Left ventricle myocardium inferior (tissue), 1 donor: Measurements from ENCODE around the gene ULK4. TPM values are rescaled to one million over a fixed set of nuclear protein-coding genes. Genes with fewer than 3 reads are reported as not detected.

Experiments
- DNase-seq: peaks from one replicate; pipeline ENCODE4 v3.0.0-alpha.2; 2020
- H3K27ac ChIP-seq: fragments of 200-600 bp; replicated peaks from 2 replicates; pipeline ENCODE4 v1.8.0; 2021
- H3K27me3 ChIP-seq: fragments of 200-600 bp; 2 replicates; pipeline ENCODE4 v1.8.0; 2021; ENCODE audit warnings: low read depth
- H3K36me3 ChIP-seq: fragments of 200-600 bp; 2 replicates; pipeline ENCODE4 v1.8.0; 2021
- H3K4me1 ChIP-seq: fragments of 200-600 bp; 2 replicates; pipeline ENCODE4 v1.8.0; 2021
- H3K4me3 ChIP-seq: fragments of 200-600 bp; 2 replicates; pipeline ENCODE4 v1.8.0; 2021; ENCODE audit warnings: mild to moderate bottlenecking, moderate library complexity
- H3K9me3 ChIP-seq: fragments of 200-600 bp; replicated peaks from 2 replicates; pipeline ENCODE4 v1.8.0; 2021
- CTCF ChIP-seq: fragments of 200-600 bp; IDR thresholded peaks from 2 replicates; pipeline ENCODE4 v1.8.0; 2021; ENCODE audit warnings: antibody characterized with exemption, mild to moderate bottlenecking, borderline replicate concordance
- intact Hi-C: fragments of 100-400 bp; cut with micrococcal nuclease; formaldehyde crosslinking; loops from one replicate; pipeline ENCODE4 v1.11.0; 2022
- total RNA-seq: library from RNA; stranded (reverse); fragmentation: NEBNext Ultra II Directional; extraction: Animal tissue kit (Norgen Biotek cat#: 25700); gene quantifications from one replicate; pipeline ENCODE4 v1.2.1, GENCODE V29; 2021
- donor health status: DM: no; HTN: yes; CAD: no; lungs with severe emphysema.

The ULK4 gene
- total RNA-seq, 1 donor from 2014 or later, result 1.8 TPM

GRCh38 chr3:41975416-41976103 lies 13.7 kb upstream of the ULK4 start:
- no peak overlapping the region for H3K27ac ChIP-seq
- H3K4me1 ChIP-seq, result no peaks in the 10 kb centered on the region
- no peak for TF ChIP-seq CTCF
- intact Hi-C loops, result no loop called here
- H3K4me3 ChIP-seq, result no peak overlapping the region
- DNase-seq, result no peak
- no peaks in the 10 kb centered on the region for H3K9me3 ChIP-seq
- H3K27me3 ChIP-seq, result no peaks in the 10 kb centered on the region
- no peaks in the 10 kb centered on the region for H3K36me3 ChIP-seq

- no peaks in the 10 kb centered on the region for H3K36me3 ChIP-seq
- no peak for DNase-seq
- H3K9me3 ChIP-seq, result no peaks in the 10 kb centered on the region
- H3K27me3 ChIP-seq, result no peaks in the 10 kb centered on the region
- no peak overlapping the region for H3K27ac ChIP-seq
- TF ChIP-seq CTCF, result no peak
- intact Hi-C loops, result no loop called here
- no peaks in the 10 kb centered on the region for H3K4me1 ChIP-seq
- H3K4me3 ChIP-seq, result no peak overlapping the region
Observed at GRCh38 chr3:41974223-41974622, 12.3 kb upstream of the ULK4 start.

- Histone ChIP-seq H3K4me3 (no peak overlapping the region), H3K36me3 (no peaks in the 10 kb centered on the region), H3K9me3 (no peaks in the 10 kb centered on the region), H3K27me3 (no peaks in the 10 kb centered on the region), H3K27ac (no peak overlapping the region), H3K4me1 (no peaks in the 10 kb centered on the region)
- TF ChIP-seq CTCF, result no peak
- DNase-seq, result no peak
- intact Hi-C loops, result no loop called here
Observed at GRCh38 chr3:41972802-41973201, 10.9 kb upstream of the ULK4 start.

- TF ChIP-seq CTCF, result no peak
- Histone ChIP-seq H3K4me3 (no peak overlapping the region), H3K27me3 (no peaks in the 10 kb centered on the region), H3K36me3 (no peaks in the 10 kb centered on the region), H3K27ac (no peak overlapping the region), H3K9me3 (no peaks in the 10 kb centered on the region), H3K4me1 (peaks cover 12% of the 10 kb centered on the region)
- intact Hi-C loops, result no loop called here
- DNase-seq, result no peak
Observed at GRCh38 chr3:41966206-41966605, 4.3 kb upstream of the ULK4 start.

GRCh38 chr3:41963823-41964222 lies 1.9 kb upstream of the ULK4 start:
- intact Hi-C loops, result loop anchor here (2.0 to 5.0 kb wide), 2 partner anchors 39 to 133 kb away; no protein-coding TSS in a partner anchor
- Histone ChIP-seq H3K36me3 (no peaks in the 10 kb centered on the region), H3K4me1 (peaks cover 19% of the 10 kb centered on the region), H3K9me3 (no peaks in the 10 kb centered on the region), H3K4me3 (no peak overlapping the region), H3K27ac (no peak overlapping the region), H3K27me3 (no peaks in the 10 kb centered on the region)
- no peak for DNase-seq
- no peak for TF ChIP-seq CTCF
